GM12878 (cell line): ENCODE data around the gene PIEZO2. TPM values are rescaled to one million over a fixed set of nuclear protein-coding genes. Genes with fewer than 3 reads are reported as not detected.

Experiments used
- ATAC-seq: fragments of 200-7000 bp; cut with Tn5 transposase; 3 replicates; pipeline ENCODE4 v1.9.1; 2020; ENCODE audit warnings: mild to moderate bottlenecking, moderate library complexity
- BruUV-seq: library from RNA; stranded (reverse); fragments of 400-500 nt; replicated peaks from 2 replicates; lab custom pipeline; 2021; lab: Mats Ljungman, UMichigan
- CTCF ChIA-PET: fragments of 300-600 bp; sonication (Branson Sonifier 250); formaldehyde crosslinking; extraction: SDS; loops from one replicate; lab custom pipeline; 2021; ENCODE audit warnings: inconsistent platforms; lab: Yijun Ruan, JAX
- POLR2A ChIA-PET: fragments of 350-600 bp; formaldehyde crosslinking; extraction: SDS; loops from one replicate; lab custom pipeline; 2021; ENCODE audit warnings: inconsistent platforms; lab: Charles Lee
- RAD21 ChIA-PET: fragments of 300-600 bp; sonication (Branson Sonifier 250); formaldehyde crosslinking; loops from one replicate; lab custom pipeline; 2023; ENCODE audit warnings: antibody characterized with exemption; ENCODE audit not compliant: unreplicated experiment; lab: Charles Lee
- SMC1A ChIA-PET: fragments of 300-600 bp; sonication (Branson Sonifier 250); formaldehyde crosslinking; loops from one replicate; lab custom pipeline; 2023; ENCODE audit not compliant: unreplicated experiment, uncharacterized antibody; lab: Charles Lee
- DNase-seq: peaks from one replicate; pipeline ENCODE4 v3.0.0-alpha.2; 2011; ENCODE audit warnings: low read depth, low spot score
- FAIRE-seq: peaks from 3 replicates; lab custom pipeline; 2011; peaks lifted over from hg19 to GRCh38; lab: Jason Lieb, UNC
- H2AFZ ChIP-seq: 2 replicates; pipeline ENCODE4 v1.6.0; 2011; ENCODE audit warnings: low read depth, low read length, control low read depth; ENCODE audit not compliant: control insufficient read depth
- H3K27ac ChIP-seq: 2 replicates; pipeline ENCODE4 v1.5.1; 2011; ENCODE audit warnings: control low read depth; ENCODE audit not compliant: control insufficient read depth, insufficient read depth
- H3K27me3 ChIP-seq, 2 experiments: replicated peaks in 1 of 2; 2 replicates each; pipeline versions ENCODE4 v1.6.0 to v1.6.1; 2011; ENCODE audit warnings: low read length in 1 of 2; ENCODE audit not compliant: control insufficient read depth in 2 of 2, insufficient read depth in 2 of 2
- H3K36me3 ChIP-seq, 2 experiments: 2 replicates each; pipeline ENCODE4 v1.5.1; 2011; ENCODE audit warnings: low read length in 1 of 2; ENCODE audit not compliant: control insufficient read depth in 2 of 2, insufficient read depth in 2 of 2
- H3K4me1 ChIP-seq: 2 replicates; pipeline ENCODE4 v1.6.1; 2011; ENCODE audit warnings: mild to moderate bottlenecking, low read length, moderate library complexity, mixed read lengths; ENCODE audit not compliant: control insufficient read depth, insufficient read depth
- H3K4me2 ChIP-seq: 2 replicates; pipeline ENCODE4 v1.6.0; 2011; ENCODE audit warnings: control low read depth; ENCODE audit not compliant: control insufficient read depth, insufficient read depth
- H3K4me3 ChIP-seq: fragments of 200-600 bp; sonication (generic); 2 replicates; pipeline ENCODE4 v1.5.1; 2016
- H3K79me2 ChIP-seq: 2 replicates; pipeline ENCODE4 v1.6.0; 2011; ENCODE audit warnings: low read length; ENCODE audit not compliant: control insufficient read depth, insufficient read depth
- H3K9ac ChIP-seq: 2 replicates; pipeline ENCODE4 v1.8.0; 2011; ENCODE audit warnings: low read length, control low read depth, mixed read lengths; ENCODE audit not compliant: control insufficient read depth, insufficient read depth
- H3K9me3 ChIP-seq: replicated peaks from 3 replicates; pipeline ENCODE4 v1.5.1; 2011; ENCODE audit warnings: mild to moderate bottlenecking, low read length; ENCODE audit not compliant: control insufficient read depth, insufficient read depth
- H4K20me1 ChIP-seq: 2 replicates; pipeline ENCODE4 v1.6.0; 2011; ENCODE audit not compliant: control insufficient read depth, insufficient read depth
- BCL3 ChIP-seq: IDR thresholded peaks from 2 replicates; pipeline ENCODE4 v1.6.1; 2011; ENCODE audit warnings: borderline replicate concordance, low read depth, mild to moderate bottlenecking, moderate library complexity, low read length; ENCODE audit not compliant: insufficient read depth, poor library complexity, severe bottlenecking
- DPF2 ChIP-seq: fragments of 450-650 bp; IDR thresholded peaks from 2 replicates; pipeline ENCODE4 v1.6.1; 2017; ENCODE audit warnings: mild to moderate bottlenecking
- E2F8 ChIP-seq: fragments of 450-650 bp; IDR thresholded peaks from 2 replicates; pipeline ENCODE4 v1.6.1; 2018; ENCODE audit warnings: mild to moderate bottlenecking, low read depth, moderate library complexity; ENCODE audit not compliant: partially characterized antibody
- ETV6 ChIP-seq, 2 experiments: fragments of 450-650 bp in 1 of 2; IDR thresholded peaks in 1 of 2; conservative IDR thresholded peaks in 1 of 2; 2 replicates each; pipeline ENCODE4 v1.6.1; 2014; ENCODE audit warnings: antibody characterized with exemption in 1 of 2, borderline replicate concordance in 1 of 2, low read depth in 1 of 2, mild to moderate bottlenecking in 1 of 2, moderate library complexity in 1 of 2
- HDAC2 ChIP-seq: fragments of 200-600 bp; sonication (generic); IDR thresholded peaks from 2 replicates; pipeline ENCODE4 v1.6.1; 2017
- HDAC6 ChIP-seq: fragments of 200-600 bp; sonication (generic); IDR thresholded peaks from one replicate; pipeline ENCODE4 v1.8.0; 2017; ENCODE audit warnings: antibody characterized with exemption; ENCODE audit not compliant: unreplicated experiment
- HDGF ChIP-seq: fragments of 450-650 bp; IDR thresholded peaks from 2 replicates; pipeline ENCODE4 v1.6.1; 2016; ENCODE audit warnings: antibody characterized with exemption
- IRF5 ChIP-seq: fragments of 450-650 bp; IDR thresholded peaks from 2 replicates; pipeline ENCODE4 v1.6.1; 2017; ENCODE audit warnings: borderline replicate concordance
- LARP7 ChIP-seq: fragments of 450-650 bp; IDR thresholded peaks from 2 replicates; pipeline ENCODE4 v1.6.1; 2017; ENCODE audit warnings: mild to moderate bottlenecking
- PAX5 ChIP-seq: IDR thresholded peaks from 2 replicates; pipeline ENCODE4 v1.6.1; 2011; ENCODE audit warnings: low read depth, low read length, borderline replicate concordance
- SMAD5 ChIP-seq: IDR thresholded peaks from 2 replicates; pipeline ENCODE4 v1.6.1; 2016; ENCODE audit warnings: antibody characterized with exemption, low read depth
- SMARCA5 ChIP-seq: fragments of 450-650 bp; IDR thresholded peaks from 2 replicates; pipeline ENCODE4 v1.6.1; 2017; ENCODE audit warnings: mild to moderate bottlenecking
- ZBED1 ChIP-seq: IDR thresholded peaks from 2 replicates; pipeline ENCODE4 v1.6.1; 2016; ENCODE audit warnings: borderline replicate concordance
- ZNF24 ChIP-seq: fragments of 450-650 bp; IDR thresholded peaks from 2 replicates; pipeline ENCODE4 v1.6.1; 2017; ENCODE audit warnings: antibody characterized with exemption, mild to moderate bottlenecking
- ZSCAN29 ChIP-seq: fragments of 450-650 bp; IDR thresholded peaks from 2 replicates; pipeline ENCODE4 v1.6.1; 2017; ENCODE audit warnings: mild to moderate bottlenecking, moderate library complexity
- WGBS: methylation state at CpG from one replicate; pipeline ENCODE4 v1.1.6; 2016; ENCODE audit warnings: low lambda C conversion rate; ENCODE audit not compliant: insufficient replicate concordance, insufficient coverage; ENCODE audit errors: missing lambda C conversion rate; 5-methylcytosine and 5-hydroxymethylcytosine counted together
- in situ Hi-C: fragments of 300-500 bp; cut with MboI; formaldehyde crosslinking; loops from 9 replicates; pipeline ENCODE4 v1.14.3; 2018; ENCODE audit warnings: mixed read lengths
- intact Hi-C: fragments of 100-400 bp; cut with micrococcal nuclease; formaldehyde crosslinking; loops from one replicate; pipeline ENCODE4 v1.14.2; 2022; ENCODE audit not compliant: unreplicated experiment
- polyA plus RNA-seq, 11 experiments: library from polyadenylated mRNA; depleted of rRNA in 4 of 11; unstranded in 6 of 11; stranded (reverse) in 5 of 11; fragments of >200 nt; fragmentation: Nextera tagmentation in 4 of 11; fragmentation: Illumina TruSeq in 1 of 11; extraction: Ambion mirVana in 4 of 11; extraction: Trizol in 1 of 11; gene quantifications; 1 replicate in 1 of 11; 2 replicates in 10 of 11; pipeline versions ENCODE4 v1.2.1 to v1.2.3, GENCODE V29; 2011 to 2016; ENCODE audit warnings: inconsistent platforms in 2 of 11, missing spikeins in 2 of 11, low read depth in 1 of 11
- total RNA-seq, 4 experiments: library from RNA; depleted of rRNA in 3 of 4; stranded (reverse); fragments of >200 nt in 3 of 4; fragmentation: Illumina TruSeq in 1 of 4; extraction: Trizol in 1 of 4; gene quantifications; 2 replicates each; pipeline versions ENCODE4 v1.2.1 to v1.2.3, GENCODE V29; 2013 to 2021
- TF ChIP-seq, protein P1 (sequence below): IDR thresholded peaks from 2 replicates; pipeline ENCODE4 v1.6.1; 2011; ENCODE audit warnings: mild to moderate bottlenecking, low read depth, low read length, moderate library complexity; ENCODE audit not compliant: insufficient replicate concordance

The PIEZO2 gene
- total and polyA plus RNA-seq, 10 of the 15 experiments (the other 5 are each of a cell fraction or from before 2014, with no cell fraction given): 6.7 to 42.3 (median 27.4) TPM

DNA sequence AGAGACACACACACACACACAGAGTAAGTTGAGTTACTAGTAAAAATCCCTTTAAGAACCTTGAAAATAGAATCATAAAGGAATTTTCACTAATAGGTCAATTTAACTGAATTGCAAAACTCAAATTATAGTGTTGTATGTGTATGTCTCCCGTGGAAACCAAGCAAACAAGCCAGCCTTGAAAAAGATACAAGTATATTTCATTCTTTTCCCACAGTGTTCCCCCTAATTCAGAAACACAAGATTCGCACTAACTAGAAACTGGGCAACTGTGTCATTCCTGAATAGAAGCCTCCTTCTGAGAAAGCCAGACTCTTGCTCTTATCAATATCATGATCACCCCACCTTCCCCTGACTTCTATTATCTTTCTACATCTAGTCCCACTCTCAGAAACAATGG is 229.5 kb downstream of the PIEZO2 start (continued):
- TF ChIP-seq E2F8 (no peak), ZNF24 (no peak), HDGF (no peak)

DNA sequence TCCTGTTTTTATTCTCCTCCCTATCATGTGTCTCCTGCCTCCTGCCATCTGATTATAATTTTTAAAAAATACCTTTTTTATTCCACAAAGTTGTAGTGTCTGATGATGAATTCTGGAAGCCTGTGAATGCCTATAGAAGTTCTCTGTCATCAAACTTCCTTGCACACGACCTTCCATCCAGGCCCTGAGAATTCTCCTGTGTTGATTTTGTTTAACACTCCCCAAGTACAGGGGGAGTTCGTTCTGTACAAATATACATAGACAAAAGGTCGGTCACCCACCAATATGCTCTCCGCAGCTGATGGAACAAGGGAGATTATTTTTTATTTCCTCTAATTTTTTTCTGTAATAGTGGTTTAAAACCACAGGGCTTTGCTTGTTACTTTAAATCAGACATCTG is 232.5 kb downstream of the PIEZO2 start:
- no TSS peak for BruUV-seq
- ChIA-PET CTCF (no interaction called here), RAD21 (no interaction called here), SMC1A (interaction anchor here (1.1 kb wide), 1 partner anchor 124 kb away, joined by 7 read pairs; no protein-coding TSS in a partner anchor), POLR2A (no interaction called here)
- Histone ChIP-seq H3K27ac (no peak overlapping the region), H3K4me1 (no peaks in the 10 kb centered on the region), H3K9me3 (peaks cover 10% of the 10 kb centered on the region; the same call in 2 of the 3 replicates), H3K9ac (no peak overlapping the region), H3K27me3 (no peaks in the 10 kb centered on the region), H3K79me2 (no peaks in the 10 kb centered on the region; the same call in none of the 2 replicates), H3K4me2 (no peak overlapping the region), H2AFZ (no peak overlapping the region; the same call in 1 of the 2 replicates), H3K36me3 (peaks cover 0 to 3% of the 10 kb centered on the region in 2 experiments; a peak in 1 of 4 replicates), H4K20me1 (no peaks in the 10 kb centered on the region), H3K4me3 (no peak overlapping the region)
- intact Hi-C loops: no loop called here
- FAIRE-seq: no peak
- WGBS: 37% methylated on average over 4 of the region's 4 CpGs
- no peak for ATAC-seq
- no peak for DNase-seq
- in situ Hi-C loops: no loop called here
- no peak for TF ChIP-seq BCL3
- no peak for TF ChIP-seq HDGF
- no peak for TF ChIP-seq ETV6 (conservative IDR thresholded peaks at IDR 0.05 in 1 of 2, IDR thresholded peaks at IDR 0.05 in 1 of 2; ENCODE audit: borderline replicate concordance in 1 of 2, low read depth in 1 of 2)
- TF ChIP-seq SMAD5: no peak
- TF ChIP-seq HDAC6: no peak
- TF ChIP-seq, protein P1, sequence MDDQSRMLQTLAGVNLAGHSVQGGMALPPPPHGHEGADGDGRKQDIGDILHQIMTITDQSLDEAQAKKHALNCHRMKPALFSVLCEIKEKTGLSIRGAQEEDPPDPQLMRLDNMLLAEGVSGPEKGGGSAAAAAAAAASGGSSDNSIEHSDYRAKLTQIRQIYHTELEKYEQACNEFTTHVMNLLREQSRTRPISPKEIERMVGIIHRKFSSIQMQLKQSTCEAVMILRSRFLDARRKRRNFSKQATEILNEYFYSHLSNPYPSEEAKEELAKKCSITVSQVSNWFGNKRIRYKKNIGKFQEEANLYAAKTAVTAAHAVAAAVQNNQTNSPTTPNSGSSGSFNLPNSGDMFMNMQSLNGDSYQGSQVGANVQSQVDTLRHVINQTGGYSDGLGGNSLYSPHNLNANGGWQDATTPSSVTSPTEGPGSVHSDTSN: no peak
- TF ChIP-seq IRF5: no peak
- TF ChIP-seq LARP7: no peak
- TF ChIP-seq DPF2: no peak
- no peak for TF ChIP-seq ZBED1
- no peak for TF ChIP-seq PAX5
- no peak for TF ChIP-seq SMARCA5
- no peak for TF ChIP-seq HDAC2
- TF ChIP-seq ZSCAN29: no peak
